Trophoblast cell (in vitro differentiated cells and primary cell): ENCODE measurements around the gene ABCB1.
"Not testable (repeated sequence)": the region's sequence is repeated elsewhere in the genome, so short reads cannot be mapped to it uniquely, and the experiment has no call there.

Source experiments
- DNase-seq, 2 donors: peaks; one replicate each; pipeline ENCODE4 v3.0.0-alpha.2; 2016
- H2AFZ ChIP-seq: 2 replicates; pipeline ENCODE4 v1.6.1; 2013; ENCODE audit warnings: low read length, moderate library complexity, mild to moderate bottlenecking; ENCODE audit not compliant: insufficient read depth, poor library complexity
- H2AK5ac ChIP-seq: 2 replicates; pipeline ENCODE4 v1.6.1; 2013; ENCODE audit warnings: mild to moderate bottlenecking, low read length
- H2BK120ac ChIP-seq: 2 replicates; pipeline ENCODE4 v1.6.1; 2013; ENCODE audit warnings: low read length, mild to moderate bottlenecking, moderate library complexity; ENCODE audit not compliant: insufficient read depth, poor library complexity
- H2BK12ac ChIP-seq: 2 replicates; pipeline ENCODE4 v1.6.1; 2013; ENCODE audit warnings: mild to moderate bottlenecking, low read length, moderate library complexity
- H2BK5ac ChIP-seq: 2 replicates; pipeline ENCODE4 v1.6.1; 2013; ENCODE audit warnings: low read length, low read depth, moderate library complexity, mild to moderate bottlenecking; ENCODE audit not compliant: poor library complexity
- H3K14ac ChIP-seq: 2 replicates; pipeline ENCODE4 v1.6.1; 2013; ENCODE audit warnings: mild to moderate bottlenecking, low read length
- H3K18ac ChIP-seq: 2 replicates; pipeline ENCODE4 v1.6.1; 2013; ENCODE audit warnings: mild to moderate bottlenecking, low read length
- H3K23ac ChIP-seq: 2 replicates; pipeline ENCODE4 v1.6.1; 2013; ENCODE audit warnings: low read length
- H3K27ac ChIP-seq: 2 replicates; pipeline ENCODE4 v1.5.1; 2013; ENCODE audit warnings: low read depth, mild to moderate bottlenecking, inconsistent platforms, low read length, moderate library complexity
- H3K27me3 ChIP-seq: 2 replicates; pipeline ENCODE4 v1.6.1; 2013; ENCODE audit warnings: inconsistent platforms, mild to moderate bottlenecking, low read length, moderate library complexity; ENCODE audit not compliant: insufficient read depth
- H3K36me3 ChIP-seq, 2 experiments: 1 replicate in 1 of 2; 2 replicates in 1 of 2; pipeline ENCODE4 v1.6.1; 2013; ENCODE audit warnings: low read length in 2 of 2, mild to moderate bottlenecking in 2 of 2, moderate library complexity in 1 of 2; ENCODE audit not compliant: insufficient read depth in 2 of 2, control insufficient read depth in 1 of 2
- H3K4ac ChIP-seq: 2 replicates; pipeline ENCODE4 v1.6.1; 2013; ENCODE audit warnings: low read depth, mild to moderate bottlenecking, low read length, moderate library complexity
- H3K4me1 ChIP-seq, 2 experiments: 1 replicate in 1 of 2; 2 replicates in 1 of 2; pipeline ENCODE4 v1.6.1; 2013; ENCODE audit warnings: low read length in 2 of 2, mild to moderate bottlenecking in 2 of 2, moderate library complexity in 1 of 2; ENCODE audit not compliant: insufficient read depth in 2 of 2, control insufficient read depth in 1 of 2
- H3K4me2 ChIP-seq: 2 replicates; pipeline ENCODE4 v1.6.1; 2013; ENCODE audit warnings: inconsistent platforms, mild to moderate bottlenecking, low read length, moderate library complexity
- H3K4me3 ChIP-seq: 2 replicates; pipeline ENCODE4 v1.5.1; 2013; ENCODE audit warnings: mild to moderate bottlenecking, low read depth, low read length, inconsistent platforms
- H3K79me1 ChIP-seq: one replicate; pipeline ENCODE4 v1.6.1; 2013; ENCODE audit warnings: low read length
- H3K79me2 ChIP-seq: 2 replicates; pipeline ENCODE4 v1.6.1; 2013; ENCODE audit warnings: low read length, mild to moderate bottlenecking; ENCODE audit not compliant: control insufficient read depth, insufficient read depth, poor library complexity
- H3K9ac ChIP-seq: 2 replicates; pipeline ENCODE4 v1.6.1; 2013; ENCODE audit warnings: mild to moderate bottlenecking, low read length
- H3K9me3 ChIP-seq: 2 replicates; pipeline ENCODE4 v1.6.1; 2013; ENCODE audit warnings: low read depth, mild to moderate bottlenecking, control low read depth, inconsistent platforms, low read length; ENCODE audit not compliant: insufficient read depth
- H4K12ac ChIP-seq: 2 replicates; pipeline ENCODE4 v1.6.1; 2013; ENCODE audit warnings: low read depth, mild to moderate bottlenecking, low read length, moderate library complexity
- H4K8ac ChIP-seq: 2 replicates; pipeline ENCODE4 v1.6.1; 2013; ENCODE audit warnings: low read depth, mild to moderate bottlenecking, low read length, moderate library complexity
- H4K91ac ChIP-seq: one replicate; pipeline ENCODE4 v1.6.1; 2013; ENCODE audit warnings: low read depth, mild to moderate bottlenecking, low read length, moderate library complexity
- WGBS: extraction: QIAGEN DNeasy Blood & Tissue Kit; methylation state at CpG from one replicate; pipeline ENCODE4 v1.1.7; 2013; ENCODE audit warnings: missing lambda C conversion rate; ENCODE audit not compliant: insufficient read length, insufficient coverage; ENCODE audit errors: extremely low coverage; 5-methylcytosine and 5-hydroxymethylcytosine counted together

The ABCB1 gene

GRCh38 chr7:87473986-87474385 is 126.7 kb downstream of the ABCB1 start:
- DNase-seq = peak in 1 of 2 donors; percentile 6
- no peak overlapping the region for H4K12ac ChIP-seq
- no peak overlapping the region for H2AK5ac ChIP-seq
- peaks cover 15% of the 10 kb centered on the region for H3K27me3 ChIP-seq
- no peak overlapping the region for H3K4me2 ChIP-seq
- no peak overlapping the region for H3K27ac ChIP-seq
- WGBS = no CpG with 5 or more reads among the region's 2 CpGs
- no peak overlapping the region for H2BK12ac ChIP-seq
- no peak overlapping the region for H4K91ac ChIP-seq
- no peak overlapping the region for H2BK5ac ChIP-seq
- no peaks in the 10 kb centered on the region for H3K79me1 ChIP-seq
- H3K79me2 ChIP-seq = no peaks in the 10 kb centered on the region
- no peak overlapping the region for H3K9ac ChIP-seq
- no peak overlapping the region for H3K4ac ChIP-seq
- no peak overlapping the region for H4K8ac ChIP-seq
- no peak overlapping the region for H2AFZ ChIP-seq
- H3K18ac ChIP-seq = no peak overlapping the region
- H3K4me3 ChIP-seq = no peak overlapping the region
- H3K36me3 ChIP-seq = no peaks in the 10 kb centered on the region
- H3K14ac ChIP-seq = no peak overlapping the region
- H3K23ac ChIP-seq = no peak overlapping the region
- H2BK120ac ChIP-seq = no peak overlapping the region
- no peaks in the 10 kb centered on the region for H3K9me3 ChIP-seq
- H3K4me1 ChIP-seq = peaks cover 4% of the 10 kb centered on the region in 2 experiments

GRCh38 chr7:87473192-87473591 is 127.5 kb downstream of the ABCB1 start:
- H4K8ac ChIP-seq = no peak overlapping the region
- no peak overlapping the region for H3K27ac ChIP-seq
- WGBS = no CpG with 5 or more reads among the region's 2 CpGs
- no peaks in the 10 kb centered on the region for H3K36me3 ChIP-seq
- H2BK120ac ChIP-seq = no peak overlapping the region
- H3K18ac ChIP-seq = no peak overlapping the region
- no peak overlapping the region for H4K12ac ChIP-seq
- H3K27me3 ChIP-seq = peaks cover 15% of the 10 kb centered on the region
- H3K4me3 ChIP-seq = no peak overlapping the region
- H3K14ac ChIP-seq = no peak overlapping the region
- H2BK5ac ChIP-seq = no peak overlapping the region
- H3K9me3 ChIP-seq = no peaks in the 10 kb centered on the region
- no peak overlapping the region for H3K23ac ChIP-seq
- H3K4me1 ChIP-seq = peaks cover 4% of the 10 kb centered on the region in 2 experiments
- H2AK5ac ChIP-seq = no peak overlapping the region
- DNase-seq = no peak
- no peaks in the 10 kb centered on the region for H3K79me2 ChIP-seq
- no peak overlapping the region for H3K9ac ChIP-seq
- no peaks in the 10 kb centered on the region for H3K79me1 ChIP-seq
- H2BK12ac ChIP-seq = no peak overlapping the region
- no peak overlapping the region for H2AFZ ChIP-seq
- no peak overlapping the region for H4K91ac ChIP-seq
- H3K4me2 ChIP-seq = no peak overlapping the region
- no peak overlapping the region for H3K4ac ChIP-seq

- H3K27ac ChIP-seq = no peak overlapping the region
- no peaks in the 10 kb centered on the region for H3K9me3 ChIP-seq
- no peak overlapping the region for H3K4ac ChIP-seq
- no peaks in the 10 kb centered on the region for H3K36me3 ChIP-seq
- no peak overlapping the region for H4K91ac ChIP-seq
- no CpG with 5 or more reads among the region's 2 CpGs for WGBS
- no peak for DNase-seq
- no peak overlapping the region for H3K4me3 ChIP-seq
- no peaks in the 10 kb centered on the region for H3K79me1 ChIP-seq
- no peak overlapping the region for H3K18ac ChIP-seq
- no peak overlapping the region for H3K9ac ChIP-seq
- H4K12ac ChIP-seq = no peak overlapping the region
- no peak overlapping the region for H2AFZ ChIP-seq
- H3K4me1 ChIP-seq = peaks cover 4% of the 10 kb centered on the region in 2 experiments
- no peak overlapping the region for H2AK5ac ChIP-seq
- peaks cover 15% of the 10 kb centered on the region for H3K27me3 ChIP-seq
- no peak overlapping the region for H4K8ac ChIP-seq
- no peak overlapping the region for H3K23ac ChIP-seq
- H3K79me2 ChIP-seq = no peaks in the 10 kb centered on the region
- H2BK12ac ChIP-seq = no peak overlapping the region
- no peak overlapping the region for H3K14ac ChIP-seq
- H2BK120ac ChIP-seq = no peak overlapping the region
- no peak overlapping the region for H3K4me2 ChIP-seq
- H2BK5ac ChIP-seq = no peak overlapping the region
Observed at GRCh38 chr7:87471473-87471872, 129.2 kb downstream of the ABCB1 start.

GRCh38 chr7:87469204-87469603 is 131.5 kb downstream of the ABCB1 start:
- H3K4me1 ChIP-seq, H3K79me1 ChIP-seq, H2BK5ac ChIP-seq, H3K18ac ChIP-seq, H3K23ac ChIP-seq, H4K91ac ChIP-seq, H3K9ac ChIP-seq, H2BK120ac ChIP-seq, H3K14ac ChIP-seq, H2AFZ ChIP-seq, H3K9me3 ChIP-seq, H2BK12ac ChIP-seq, H4K12ac ChIP-seq, H3K4ac ChIP-seq, H3K79me2 ChIP-seq, H3K4me2 ChIP-seq, DNase-seq, H3K4me3 ChIP-seq, H4K8ac ChIP-seq, H2AK5ac ChIP-seq, H3K36me3 ChIP-seq, H3K27me3 ChIP-seq, H3K27ac ChIP-seq: not testable (repeated sequence)

GRCh38 chr7:87465534-87465880 is 135.2 kb downstream of the ABCB1 start:
- H4K91ac ChIP-seq, H2BK5ac ChIP-seq, H3K9me3 ChIP-seq, H2BK120ac ChIP-seq, H3K4me3 ChIP-seq, H4K12ac ChIP-seq, H3K27ac ChIP-seq, H3K4me2 ChIP-seq, DNase-seq, H2BK12ac ChIP-seq, H3K27me3 ChIP-seq, H3K23ac ChIP-seq, H3K4ac ChIP-seq, H3K79me1 ChIP-seq, H2AFZ ChIP-seq, H2AK5ac ChIP-seq, H3K9ac ChIP-seq, H3K79me2 ChIP-seq, H3K36me3 ChIP-seq, H4K8ac ChIP-seq, H3K4me1 ChIP-seq, H3K18ac ChIP-seq, H3K14ac ChIP-seq: not testable (repeated sequence)
- no CpG with 5 or more reads among the region's 7 CpGs for WGBS
